HG03378 (cell line): ENCODE data around the gene SEC61B.

Experiments used
- ATAC-seq: cut with Tn5 transposase; IDR thresholded peaks from one replicate; pipeline ENCODE4 v1.9.1; 2021; ENCODE audit warnings: mild to moderate bottlenecking, moderate library complexity; ENCODE audit not compliant: unreplicated experiment

The SEC61B gene

GRCh38 chr9:99221621-99222415, at the start of gene SEC61B, which contains the start of gene ALG2:
Gene SEC61B (plus strand): TSS chr9:99222282. CDS start chr9:99222364, 82 bp downstream.
Gene ALG2 (minus strand): TSS chr9:99221942. CDS start chr9:99221894, 48 bp downstream.
- ATAC-seq, result peak; percentile 85

DNA sequence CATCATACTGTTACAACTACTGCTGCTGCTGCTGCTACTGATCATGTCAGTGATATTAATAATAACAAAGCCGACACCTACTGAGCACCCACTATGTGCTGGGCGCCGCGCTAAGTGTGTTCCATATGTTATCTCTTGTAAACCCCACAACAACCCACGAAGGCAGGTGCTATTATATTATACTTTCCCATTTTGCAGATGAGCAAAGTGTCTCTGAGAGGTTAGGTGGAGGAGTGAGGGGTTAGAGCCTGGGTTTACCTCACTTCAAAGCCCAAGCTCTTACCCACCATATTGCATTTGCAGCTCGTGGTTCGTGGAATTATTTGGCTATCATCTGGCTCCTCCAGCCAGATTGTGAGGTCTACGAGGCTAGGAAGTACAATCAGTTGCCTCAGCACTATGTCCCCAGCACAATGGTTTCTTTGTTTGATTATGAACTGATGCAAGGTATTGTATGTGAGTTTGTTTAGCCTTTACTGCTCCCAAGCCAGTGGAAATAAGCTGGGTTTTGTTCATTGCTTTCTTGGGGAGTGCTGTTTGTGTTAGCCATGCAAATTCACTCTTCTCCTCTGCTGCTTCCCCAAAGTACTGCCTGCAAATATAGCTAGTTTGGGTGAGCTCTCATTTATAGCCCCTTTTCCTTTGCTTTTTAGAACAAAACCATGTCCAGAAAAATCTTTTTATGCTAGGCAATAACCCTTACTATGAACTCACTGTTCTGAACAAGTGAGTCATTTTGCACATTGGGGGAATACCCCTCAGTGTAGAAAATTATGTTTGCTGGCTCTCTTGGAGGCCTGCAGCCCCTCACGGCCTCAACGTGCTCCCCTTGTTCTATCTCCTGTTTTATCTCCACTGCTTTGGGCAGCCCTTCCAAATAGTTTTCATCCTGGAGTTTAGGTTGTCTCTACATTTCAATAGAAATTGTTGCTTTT, 48.2 kb upstream of the SEC61B start:
- ATAC-seq, result peak; percentile 79

GRCh38 chr9:99176527-99177013, 45.5 kb upstream of the SEC61B start:
- no peak for ATAC-seq

DNA sequence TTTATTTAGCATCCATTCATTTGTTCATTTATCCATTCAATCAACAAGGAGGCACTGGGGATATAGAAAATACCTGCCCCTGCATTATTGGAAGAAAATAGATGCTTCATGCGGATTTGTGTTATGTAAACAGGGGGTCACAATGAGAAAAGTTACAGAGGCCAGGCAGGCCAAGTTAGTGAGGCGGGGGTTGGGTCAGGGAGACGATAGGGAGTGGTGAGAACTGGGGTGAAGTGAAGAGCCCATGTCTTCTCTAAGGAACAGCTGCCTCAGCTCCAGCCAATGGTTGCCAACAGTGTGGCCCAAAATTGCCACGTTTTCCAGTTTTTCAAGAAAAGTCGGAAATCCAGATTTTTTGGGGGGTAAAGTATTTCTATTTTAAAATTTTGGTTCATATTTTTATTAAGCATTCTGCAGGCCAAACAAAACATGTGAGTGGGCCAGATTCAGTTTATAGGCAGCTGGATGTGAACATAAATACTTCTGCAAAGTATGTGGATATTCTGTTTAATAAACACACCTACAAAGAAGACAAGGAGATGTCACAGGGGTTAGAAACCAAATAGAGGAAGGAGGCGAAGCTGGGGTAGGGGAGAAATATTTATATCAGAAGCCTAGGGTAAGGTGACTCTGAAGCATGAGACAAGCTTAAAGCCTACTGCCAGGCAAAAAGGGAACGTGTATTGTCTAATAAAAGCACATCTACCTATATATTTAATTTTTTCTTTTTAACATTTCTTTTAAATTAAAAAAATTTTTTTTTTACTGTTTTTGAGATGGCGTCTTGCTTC, 44.3 kb upstream of the SEC61B start:
- ATAC-seq, result no peak

GRCh38 chr9:99178912-99179872, 42.9 kb upstream of the SEC61B start:
- ATAC-seq, result no peak

GRCh38 chr9:99180199-99180598, 41.9 kb upstream of the SEC61B start:
- peak; percentile 44 for ATAC-seq

DNA sequence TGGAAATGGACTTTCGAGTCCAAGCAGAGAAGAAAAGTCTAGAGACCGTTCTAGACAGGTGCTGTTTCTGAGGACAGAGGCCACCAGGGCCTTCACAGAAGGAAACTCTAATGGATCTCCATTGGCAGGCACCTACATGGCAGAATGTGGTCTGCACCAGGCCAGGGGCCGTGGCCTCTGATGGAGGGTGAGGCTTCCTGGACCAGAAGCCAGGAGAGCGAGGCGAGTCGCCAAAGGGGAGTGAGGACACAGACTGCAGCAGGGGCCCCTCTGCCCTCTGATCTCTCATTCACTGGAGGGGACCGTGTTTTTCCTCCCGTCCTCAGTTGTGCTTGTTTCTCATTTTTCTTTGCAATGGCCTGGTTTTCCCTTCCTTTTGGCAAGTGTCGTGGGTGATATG, 41.4 kb upstream of the SEC61B start:
- no peak for ATAC-seq

GRCh38 chr9:99181206-99181605, 40.9 kb upstream of the SEC61B start:
- no peak for ATAC-seq

DNA sequence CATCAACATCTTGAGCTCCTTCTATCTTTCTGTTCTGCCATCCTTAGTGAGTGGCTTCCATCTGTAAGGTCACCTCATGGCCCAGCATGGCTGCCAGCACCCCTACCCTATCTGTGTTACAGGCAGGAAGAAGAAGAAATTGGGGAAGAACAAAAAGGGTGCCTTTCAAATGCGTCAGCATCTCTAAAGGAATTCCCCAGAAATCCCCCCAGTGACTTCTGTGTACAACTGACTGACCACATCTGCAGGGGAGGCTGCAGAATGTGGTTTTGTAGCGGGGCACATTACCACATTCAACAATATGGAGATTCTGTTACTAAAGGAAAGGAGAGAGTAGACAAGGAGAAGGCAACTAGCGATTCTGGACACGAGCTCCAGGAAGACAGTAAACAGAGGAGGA, 40.5 kb upstream of the SEC61B start:
- ATAC-seq, result peak; percentile 61

- no peak for ATAC-seq
Measured at GRCh38 chr9:99182356-99182755, 39.7 kb upstream of the SEC61B start.

DNA sequence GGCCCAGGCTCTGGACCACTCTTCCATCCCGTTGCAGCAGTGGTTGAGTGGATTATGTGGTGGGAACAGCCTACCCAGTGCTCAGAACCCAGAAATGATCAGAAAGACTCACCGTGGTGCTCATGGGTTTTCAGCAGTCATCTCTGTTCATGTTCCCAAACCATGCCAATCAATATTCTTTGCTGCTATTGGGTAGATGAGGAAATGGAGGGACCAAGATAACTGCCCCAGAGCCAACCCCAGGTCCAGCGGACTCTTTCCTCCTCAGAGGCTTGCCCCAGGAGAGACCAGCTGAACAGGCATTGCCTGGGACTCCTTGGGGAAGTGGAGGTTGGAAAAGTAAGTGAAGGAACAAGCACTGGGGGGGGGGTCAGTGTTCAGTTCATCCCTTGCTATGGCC, 38.5 kb upstream of the SEC61B start:
- ATAC-seq, result no peak

GRCh38 chr9:99184110-99184474, 38.0 kb upstream of the SEC61B start:
- no peak for ATAC-seq

DNA sequence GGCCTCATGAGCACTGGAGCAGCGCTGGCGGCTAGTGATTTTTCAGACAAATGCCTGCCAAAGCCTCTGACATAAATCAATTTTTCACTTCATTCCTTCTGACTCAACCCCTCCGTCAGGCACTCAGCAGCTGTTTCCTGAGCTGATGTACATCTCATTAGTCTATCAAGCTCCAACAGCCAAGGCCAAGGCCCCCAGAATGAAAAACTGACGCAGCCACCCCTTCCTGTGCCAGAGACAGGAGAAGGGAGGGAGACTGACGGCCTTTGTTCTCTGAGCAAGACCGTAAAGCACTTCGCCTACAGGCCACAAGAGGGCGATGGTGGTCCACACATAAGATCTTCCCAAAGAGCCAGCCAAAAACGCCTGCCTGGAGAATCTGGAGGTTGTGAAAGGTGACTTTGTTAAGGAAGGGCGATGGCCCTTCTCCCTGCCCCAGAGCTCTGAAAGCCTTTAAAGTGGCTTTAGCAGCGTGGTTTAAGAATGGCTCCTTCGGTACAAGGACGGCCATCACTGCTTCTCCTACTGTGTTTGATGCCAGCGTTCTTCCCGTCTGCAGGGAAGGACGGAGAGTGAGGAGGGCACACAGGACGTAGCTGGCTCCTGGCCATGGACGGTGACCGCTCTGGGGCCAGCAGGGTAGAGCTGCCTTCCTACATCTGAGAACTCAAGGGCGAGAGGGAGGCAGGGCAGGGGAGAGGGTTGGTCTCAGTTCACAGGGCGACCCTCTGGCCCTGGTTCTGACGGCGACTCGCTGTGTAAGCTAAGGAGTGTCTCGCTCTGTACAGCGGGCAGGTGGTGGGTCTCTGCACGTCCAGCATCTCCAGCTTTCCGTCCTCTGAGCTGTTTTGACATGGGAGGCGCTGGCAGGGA, 37.4 kb upstream of the SEC61B start:
- peak; percentile 47 for ATAC-seq

GRCh38 chr9:99185348-99185632, 36.8 kb upstream of the SEC61B start:
- no peak for ATAC-seq

DNA sequence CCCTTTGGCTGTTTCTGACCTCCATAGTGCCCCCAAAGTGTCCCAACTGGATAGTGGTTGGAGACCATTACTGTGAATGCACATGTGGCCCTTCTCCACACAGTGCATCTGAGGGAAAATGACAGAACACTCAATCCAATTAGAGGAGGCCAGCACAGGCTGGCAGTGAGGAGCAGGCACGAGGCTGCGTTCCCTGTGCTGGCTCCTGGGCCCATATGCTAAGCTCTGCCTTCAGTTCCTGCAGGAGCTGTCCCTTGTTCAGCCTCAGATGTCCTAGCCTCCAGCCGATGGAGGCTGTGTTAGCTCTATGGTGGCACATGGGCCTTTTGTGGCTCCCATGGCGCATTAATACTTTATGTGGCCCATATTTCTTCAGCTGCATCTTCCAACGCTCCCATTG, 36.1 kb upstream of the SEC61B start:
- no peak for ATAC-seq

DNA sequence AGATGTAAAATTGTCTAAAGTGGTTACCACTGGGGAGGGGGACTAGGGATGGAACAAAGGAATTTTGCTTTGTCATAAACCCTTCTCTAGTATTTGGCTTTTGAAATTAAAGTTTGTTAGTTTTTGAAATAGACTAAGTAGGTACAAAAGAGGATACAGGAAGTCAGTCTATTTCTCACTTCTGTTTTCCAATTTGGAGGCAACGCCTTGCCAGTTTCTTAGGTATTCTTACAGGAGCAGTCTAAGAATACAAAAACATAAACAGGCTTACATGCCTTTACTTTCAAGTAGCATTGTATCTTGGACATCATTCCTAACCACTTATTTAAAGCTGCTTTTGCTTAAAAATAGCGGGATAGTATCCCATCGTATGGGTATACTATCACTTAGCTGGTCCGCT, 34.8 kb upstream of the SEC61B start:
- ATAC-seq, result no peak

DNA sequence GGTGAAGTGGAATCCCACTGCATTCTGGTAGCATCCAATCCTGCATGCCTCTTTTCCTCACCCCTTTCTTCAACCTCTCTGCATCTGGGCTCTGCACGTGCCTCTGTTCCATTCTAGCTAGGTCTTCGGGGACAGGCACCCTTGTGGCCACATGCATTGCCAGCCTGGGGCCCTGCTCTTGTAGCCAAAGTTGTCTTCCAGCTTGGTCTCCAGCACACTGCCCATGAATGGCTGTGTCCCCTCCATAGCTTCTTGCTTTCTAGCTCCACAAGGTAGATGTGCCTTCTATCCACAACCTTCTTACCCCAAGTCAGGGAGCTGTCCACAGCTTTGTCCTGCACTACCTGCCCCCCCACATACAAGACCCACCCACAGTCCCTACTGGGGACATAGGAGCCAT, 32.9 kb upstream of the SEC61B start:
- ATAC-seq, result no peak

DNA sequence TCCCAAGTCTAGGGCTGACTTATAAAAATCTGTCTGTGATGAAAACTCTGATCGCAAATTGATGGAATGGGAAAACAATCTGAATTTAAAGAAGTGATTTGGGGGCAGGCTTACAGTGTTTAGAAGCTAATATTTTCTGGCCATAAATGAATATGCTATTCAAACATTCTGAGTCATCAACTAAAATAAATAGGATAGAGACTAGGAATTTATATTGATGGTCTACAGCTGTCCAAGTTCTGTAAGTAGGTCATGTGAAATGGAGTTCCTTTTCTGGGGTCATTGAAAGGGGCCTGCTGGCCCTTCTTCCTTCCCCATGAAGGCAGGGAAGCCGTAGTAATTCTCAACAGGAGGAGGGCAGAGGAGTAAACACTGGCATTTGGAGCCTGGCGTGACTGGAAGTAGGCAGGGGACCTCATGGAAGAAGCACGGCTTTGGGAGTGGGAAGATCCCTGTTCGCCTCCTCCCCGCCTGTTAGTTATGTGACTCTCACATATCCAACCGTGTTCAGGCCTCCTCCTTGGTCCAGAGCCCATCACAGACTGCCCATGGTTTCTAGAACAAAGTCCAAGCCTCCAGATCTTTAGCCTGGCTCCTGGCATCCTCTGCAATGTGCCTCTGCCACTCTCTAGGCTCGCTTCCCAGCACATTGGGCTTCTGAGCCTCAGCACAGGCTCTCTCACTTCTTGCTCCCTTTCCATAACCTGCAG, 32.0 kb upstream of the SEC61B start:
- ATAC-seq, result no peak
